Liver (tissue), 9 donors: Measurements from ENCODE around the gene SBF2. TPM values are rescaled to one million over a fixed set of nuclear protein-coding genes. Genes with fewer than 3 reads are reported as not detected.

Experiments used
- DNase-seq: peaks from one replicate; pipeline ENCODE4 v3.0.0-alpha.2; 2017; ENCODE audit warnings: low spot score
- H3K27ac ChIP-seq, 2 donors: one replicate each; pipeline ENCODE4 v1.7.0; 2013; ENCODE audit warnings: inconsistent platforms in 2 of 2, low read length in 2 of 2, control low read depth in 1 of 2, low read depth in 1 of 2, mild to moderate bottlenecking in 1 of 2
- H3K27me3 ChIP-seq, 4 donors: one replicate each; pipeline versions ENCODE4 v1.6.1 to v1.7.0; 2013; ENCODE audit warnings: low read length in 3 of 4, inconsistent platforms in 1 of 4, mild to moderate bottlenecking in 1 of 4, moderate library complexity in 1 of 4; ENCODE audit not compliant: control insufficient read depth in 4 of 4, insufficient read depth in 4 of 4
- H3K36me3 ChIP-seq, 4 donors: one replicate each; pipeline versions ENCODE4 v1.6.1 to v1.7.0; 2013; ENCODE audit warnings: low read length in 3 of 4, mild to moderate bottlenecking in 3 of 4, low read depth in 1 of 4, moderate library complexity in 1 of 4; ENCODE audit not compliant: control insufficient read depth in 4 of 4, insufficient read depth in 3 of 4
- H3K4me1 ChIP-seq, 4 donors: one replicate each; pipeline versions ENCODE4 v1.6.1 to v1.7.0; 2013; ENCODE audit warnings: low read length in 3 of 4, mild to moderate bottlenecking in 3 of 4, moderate library complexity in 1 of 4; ENCODE audit not compliant: control insufficient read depth in 4 of 4, insufficient read depth in 4 of 4
- H3K4me3 ChIP-seq, 3 donors: one replicate each; pipeline versions ENCODE4 v1.6.1 to v1.7.0; 2013; ENCODE audit warnings: low read length in 3 of 3, control low read depth in 1 of 3, low read depth in 1 of 3, mild to moderate bottlenecking in 1 of 3
- H3K9ac ChIP-seq, 2 donors: one replicate each; pipeline ENCODE4 v1.7.0; 2013; ENCODE audit warnings: low read length in 2 of 2, mild to moderate bottlenecking in 2 of 2, moderate library complexity in 2 of 2, control low read depth in 1 of 2, low read depth in 1 of 2
- H3K9me3 ChIP-seq, 4 donors: one replicate each; pipeline versions ENCODE4 v1.6.1 to v1.7.0; 2013; ENCODE audit warnings: low read length in 3 of 4; ENCODE audit not compliant: control insufficient read depth in 4 of 4
- ATF3 ChIP-seq: IDR thresholded peaks from 2 replicates; pipeline ENCODE4 v1.6.1; 2016; ENCODE audit warnings: antibody characterized with exemption
- CTCF ChIP-seq: fragments of 150-350 bp; IDR thresholded peaks from 2 replicates; pipeline ENCODE4 v1.5.1; 2017; ENCODE audit warnings: improper control_type of control experiment, low read depth, low read length; ENCODE audit not compliant: missing input control
- EGR1 ChIP-seq, 2 donors: IDR thresholded peaks; 2 replicates each; pipeline ENCODE4 v1.6.1; 2016 to 2018; ENCODE audit warnings: antibody characterized with exemption in 2 of 2, low read depth in 2 of 2
- FOXA1 ChIP-seq: IDR thresholded peaks from 2 replicates; pipeline ENCODE4 v1.6.1; 2016; ENCODE audit warnings: antibody characterized with exemption
- FOXA2 ChIP-seq: IDR thresholded peaks from 2 replicates; pipeline ENCODE4 v1.6.1; 2016; ENCODE audit warnings: antibody characterized with exemption
- GABPA ChIP-seq, 2 donors: IDR thresholded peaks in 1 of 2; conservative IDR thresholded peaks in 1 of 2; 2 replicates each; pipeline ENCODE4 v1.6.1; 2016; ENCODE audit warnings: antibody characterized with exemption in 2 of 2, mild to moderate bottlenecking in 1 of 2, moderate library complexity in 1 of 2
- HNF4A ChIP-seq, 2 donors: conservative IDR thresholded peaks; 2 replicates each; pipeline ENCODE4 v1.6.1; 2016; ENCODE audit warnings: antibody characterized with exemption in 2 of 2, mild to moderate bottlenecking in 2 of 2
- HNF4G ChIP-seq: IDR thresholded peaks from 2 replicates; pipeline ENCODE4 v1.6.1; 2016; ENCODE audit warnings: antibody characterized with exemption
- MAX ChIP-seq: IDR thresholded peaks from 2 replicates; pipeline ENCODE4 v1.6.1; 2016; ENCODE audit warnings: antibody characterized with exemption
- NR2F2 ChIP-seq: IDR thresholded peaks from 2 replicates; pipeline ENCODE4 v1.6.1; 2016; ENCODE audit warnings: antibody characterized with exemption
- RAD21 ChIP-seq, 2 donors: IDR thresholded peaks; 2 replicates each; pipeline ENCODE4 v1.6.1; 2016; ENCODE audit warnings: antibody characterized with exemption in 2 of 2, mild to moderate bottlenecking in 2 of 2
- REST ChIP-seq: IDR thresholded peaks from 2 replicates; pipeline ENCODE4 v1.6.1; 2016; ENCODE audit warnings: antibody characterized with exemption, mild to moderate bottlenecking
- RXRA ChIP-seq, 2 donors: IDR thresholded peaks; 2 replicates each; pipeline ENCODE4 v1.6.1; 2017 to 2018; ENCODE audit warnings: antibody characterized with exemption in 2 of 2, mild to moderate bottlenecking in 1 of 2
- SP1 ChIP-seq: IDR thresholded peaks from 2 replicates; pipeline ENCODE4 v1.6.1; 2018; ENCODE audit warnings: antibody characterized with exemption, mild to moderate bottlenecking
- TAF1 ChIP-seq: conservative IDR thresholded peaks from 2 replicates; pipeline ENCODE4 v1.6.1; 2016; ENCODE audit warnings: antibody characterized with exemption, mild to moderate bottlenecking
- YY1 ChIP-seq: IDR thresholded peaks from 2 replicates; pipeline ENCODE4 v1.6.1; 2016; ENCODE audit warnings: antibody characterized with exemption, mild to moderate bottlenecking
- ZBTB33 ChIP-seq: IDR thresholded peaks from 2 replicates; pipeline ENCODE4 v1.6.1; 2016; ENCODE audit warnings: antibody characterized with exemption
- WGBS: extraction: QIAGEN DNeasy Blood & Tissue Kit; methylation state at CpG from one replicate; pipeline ENCODE4 v1.1.7; 2013; 5-methylcytosine and 5-hydroxymethylcytosine counted together
- polyA plus RNA-seq, 2 donors: library from polyadenylated mRNA; stranded (reverse) in 1 of 2; unstranded in 1 of 2; fragments of 200-250 nt in 1 of 2; fragments of >200 nt in 1 of 2; fragmentation: Nextera tagmentation in 1 of 2; extraction: Ambion mirVana in 1 of 2; gene quantifications; one replicate each; pipeline versions ENCODE4 v1.2.1 to v1.2.3, GENCODE V29; 2013 to 2015
- total RNA-seq, 2 donors: library from RNA; depleted of rRNA; stranded (reverse); fragments of >200 nt; gene quantifications; one replicate each; pipeline ENCODE4 v1.2.3, GENCODE V29; 2014
- donor health status: healthy.
- donor health status: healthy.
- donor health status: healthy.
- donor health status: healthy.
- donor health status: healthy.

SBF2 gene
- total and polyA plus RNA-seq, 4 donors: 7.5 to 31.3 (median 14.7) TPM

GRCh38 chr11:10307400-10308200 lies 13.6 kb upstream of the SBF2 start (continued):
- peak; percentile 97 for TF ChIP-seq CTCF

- H3K4me3 ChIP-seq: peak overlapping the region; percentile 63 to 89 (median 73)
- 34% methylated on average over 9 of the region's 9 CpGs for WGBS
These were observed 13.0 kb upstream of the SBF2 start for GRCh38 chr11:10307022-10307399.

GRCh38 chr11:10305964-10306918 lies 12.2 kb upstream of the SBF2 start:
- H3K36me3 ChIP-seq: no peaks in the 10 kb centered on the region
- no peak for DNase-seq
- 52% methylated on average over 65 of the region's 65 CpGs for whole genome bisulfite sequencing
- H3K9me3 ChIP-seq: no peaks in the 10 kb centered on the region
- peaks cover 6 to 58% (median 32%) of the 10 kb centered on the region in 4 donors for H3K4me1 ChIP-seq
- peak overlapping the region; percentile 84 to 96 for H3K27ac ChIP-seq
- peak overlapping the region; percentile 63 to 89 (median 73) for H3K4me3 ChIP-seq
- H3K9ac ChIP-seq: peak overlapping the region; percentile 67 to 87
- H3K27me3 ChIP-seq: no peaks in the 10 kb centered on the region
- TF ChIP-seq YY1 (no peak), HNF4A (conservative IDR thresholded peaks at IDR 0.05) (no peak), REST (no peak), RAD21 (IDR thresholded peaks at IDR 0.05) (no peak), FOXA1 (no peak), EGR1 (IDR thresholded peaks at IDR 0.05; ENCODE audit: low read depth in 2 of 2) (no peak), HNF4G (no peak), RXRA (IDR thresholded peaks at IDR 0.05) (no peak), ZBTB33 (no peak), FOXA2 (no peak), MAX (no peak), SP1 (no peak), NR2F2 (no peak), GABPA (IDR thresholded peaks at IDR 0.05 in 1 of 2, conservative IDR thresholded peaks at IDR 0.05 in 1 of 2) (no peak), CTCF (no peak), ATF3 (no peak), TAF1 (no peak)

More at GRCh38 chr11:10307022-10307399, 13.0 kb upstream of the SBF2 start:
- DNase-seq: no peak
- Histone ChIP-seq H3K36me3 (no peaks in the 10 kb centered on the region), H3K9me3 (no peaks in the 10 kb centered on the region), H3K27ac (peak overlapping the region; percentile 84 to 96), H3K9ac (peak overlapping the region; percentile 67 to 87), H3K27me3 (no peaks in the 10 kb centered on the region), H3K4me1 (peaks cover 6 to 54% (median 32%) of the 10 kb centered on the region in 4 donors)
- TF ChIP-seq TAF1 (no peak), GABPA (IDR thresholded peaks at IDR 0.05 in 1 of 2, conservative IDR thresholded peaks at IDR 0.05 in 1 of 2) (no peak), FOXA1 (no peak)
